ENCODE data around the gene MARK2.

The MARK2 gene

GRCh38 chr11:63850920-63851319 is 12.0 kb downstream of the MARK2 start:
- ATAC-seq, result no peak
- TF ChIP-seq, protein P1, sequence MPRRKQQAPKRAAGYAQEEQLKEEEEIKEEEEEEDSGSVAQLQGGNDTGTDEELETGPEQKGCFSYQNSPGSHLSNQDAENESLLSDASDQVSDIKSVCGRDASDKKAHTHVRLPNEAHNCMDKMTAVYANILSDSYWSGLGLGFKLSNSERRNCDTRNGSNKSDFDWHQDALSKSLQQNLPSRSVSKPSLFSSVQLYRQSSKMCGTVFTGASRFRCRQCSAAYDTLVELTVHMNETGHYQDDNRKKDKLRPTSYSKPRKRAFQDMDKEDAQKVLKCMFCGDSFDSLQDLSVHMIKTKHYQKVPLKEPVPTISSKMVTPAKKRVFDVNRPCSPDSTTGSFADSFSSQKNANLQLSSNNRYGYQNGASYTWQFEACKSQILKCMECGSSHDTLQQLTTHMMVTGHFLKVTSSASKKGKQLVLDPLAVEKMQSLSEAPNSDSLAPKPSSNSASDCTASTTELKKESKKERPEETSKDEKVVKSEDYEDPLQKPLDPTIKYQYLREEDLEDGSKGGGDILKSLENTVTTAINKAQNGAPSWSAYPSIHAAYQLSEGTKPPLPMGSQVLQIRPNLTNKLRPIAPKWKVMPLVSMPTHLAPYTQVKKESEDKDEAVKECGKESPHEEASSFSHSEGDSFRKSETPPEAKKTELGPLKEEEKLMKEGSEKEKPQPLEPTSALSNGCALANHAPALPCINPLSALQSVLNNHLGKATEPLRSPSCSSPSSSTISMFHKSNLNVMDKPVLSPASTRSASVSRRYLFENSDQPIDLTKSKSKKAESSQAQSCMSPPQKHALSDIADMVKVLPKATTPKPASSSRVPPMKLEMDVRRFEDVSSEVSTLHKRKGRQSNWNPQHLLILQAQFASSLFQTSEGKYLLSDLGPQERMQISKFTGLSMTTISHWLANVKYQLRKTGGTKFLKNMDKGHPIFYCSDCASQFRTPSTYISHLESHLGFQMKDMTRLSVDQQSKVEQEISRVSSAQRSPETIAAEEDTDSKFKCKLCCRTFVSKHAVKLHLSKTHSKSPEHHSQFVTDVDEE (CRISPR knock-in tag; IDR thresholded peaks at IDR 0.05), result no peak
- TF ChIP-seq OSR1 (CRISPR knock-in tag; IDR thresholded peaks at IDR 0.05) (no peak), CREB5 (CRISPR knock-in tag; IDR thresholded peaks at IDR 0.05; ENCODE audit: low read depth) (no peak), TOX (CRISPR knock-in tag; IDR thresholded peaks at IDR 0.05; ENCODE audit: borderline replicate concordance) (no peak), CSRNP3 (CRISPR knock-in tag; IDR thresholded peaks at IDR 0.05) (no peak), ARNTL (CRISPR knock-in tag; IDR thresholded peaks at IDR 0.05; ENCODE audit: borderline replicate concordance, low read depth) (no peak), ZNF70 (CRISPR knock-in tag; IDR thresholded peaks at IDR 0.05) (no peak), RARB (CRISPR knock-in tag; IDR thresholded peaks at IDR 0.05) (no peak), GLIS3 (CRISPR knock-in tag; IDR thresholded peaks at IDR 0.05) (no peak), CSDC2 (CRISPR knock-in tag; IDR thresholded peaks at IDR 0.05) (no peak), ISL1 (CRISPR knock-in tag; IDR thresholded peaks at IDR 0.05) (no peak), PPARA (CRISPR knock-in tag; IDR thresholded peaks at IDR 0.05; ENCODE audit: borderline replicate concordance) (no peak), TCF4 (CRISPR knock-in tag; IDR thresholded peaks at IDR 0.05; ENCODE audit: borderline replicate concordance) (no peak), ESRRG (CRISPR knock-in tag; IDR thresholded peaks at IDR 0.05) (no peak), SNAI2 (CRISPR knock-in tag; IDR thresholded peaks at IDR 0.05) (no peak)

- ATAC-seq, result no peak
- no peak for TF ChIP-seq ZNF70 (CRISPR knock-in tag; IDR thresholded peaks at IDR 0.05)
These were observed 12.5 kb downstream of the MARK2 start for GRCh38 chr11:63851364-63851763.

- TF ChIP-seq TOX (CRISPR knock-in tag; IDR thresholded peaks at IDR 0.05; ENCODE audit: borderline replicate concordance), result no peak
- TF ChIP-seq TCF4 (CRISPR knock-in tag; IDR thresholded peaks at IDR 0.05; ENCODE audit: borderline replicate concordance), result no peak
- TF ChIP-seq GLIS3 (CRISPR knock-in tag; IDR thresholded peaks at IDR 0.05), result no peak
- TF ChIP-seq ZNF70 (CRISPR knock-in tag; IDR thresholded peaks at IDR 0.05), result no peak
- no peak for TF ChIP-seq SNAI2 (CRISPR knock-in tag; IDR thresholded peaks at IDR 0.05)
- TF ChIP-seq OSR1 (CRISPR knock-in tag; IDR thresholded peaks at IDR 0.05), result no peak
- no peak for TF ChIP-seq CREB5 (CRISPR knock-in tag; IDR thresholded peaks at IDR 0.05; ENCODE audit: low read depth)
- no peak for ATAC-seq
These were observed 14.6 kb downstream of the MARK2 start for GRCh38 chr11:63853476-63853875.

DNA sequence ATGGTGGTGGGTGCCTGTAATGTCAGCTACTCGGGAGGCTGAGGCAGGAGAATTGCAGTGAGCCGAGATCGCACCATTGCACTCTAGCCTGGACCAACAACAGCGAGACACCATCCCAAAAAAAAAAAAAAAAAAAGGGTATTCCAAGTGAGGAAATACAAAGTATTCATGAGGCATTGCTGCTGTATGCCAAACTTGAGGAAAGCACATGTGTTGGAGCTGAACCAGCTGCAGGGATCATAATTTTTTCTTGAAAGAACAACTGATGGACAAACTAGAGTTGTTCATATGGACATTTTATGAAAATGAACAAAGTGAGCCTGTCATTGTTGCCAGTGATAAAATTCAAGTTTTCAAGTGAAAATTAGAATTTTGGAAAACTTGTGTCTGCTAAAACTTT is 15.8 kb downstream of the MARK2 start:
- no peak for ATAC-seq
- TF ChIP-seq SNAI2 (CRISPR knock-in tag; IDR thresholded peaks at IDR 0.05), result no peak
- TF ChIP-seq ZNF8 (CRISPR knock-in tag; IDR thresholded peaks at IDR 0.05), result no peak
- no peak for TF ChIP-seq GLIS3 (CRISPR knock-in tag; IDR thresholded peaks at IDR 0.05)

- TF ChIP-seq ISL1 (CRISPR knock-in tag; IDR thresholded peaks at IDR 0.05) (no peak), RARB (CRISPR knock-in tag; IDR thresholded peaks at IDR 0.05) (no peak), ARNTL (CRISPR knock-in tag; IDR thresholded peaks at IDR 0.05; ENCODE audit: borderline replicate concordance, low read depth) (no peak), ESRRG (CRISPR knock-in tag; IDR thresholded peaks at IDR 0.05) (no peak), ZFP3 (CRISPR knock-in tag; IDR thresholded peaks at IDR 0.05) (no peak), ZNF8 (CRISPR knock-in tag; IDR thresholded peaks at IDR 0.05) (no peak), ZNF70 (CRISPR knock-in tag; IDR thresholded peaks at IDR 0.05) (no peak)
- ATAC-seq, result no peak
These were observed 17.1 kb downstream of the MARK2 start for GRCh38 chr11:63855975-63856374.
